ENCODE measurements around the gene EMC10.
"Not testable (repeated sequence)": the region's sequence is repeated elsewhere in the genome, so short reads cannot be mapped to it uniquely, and the experiment has no call there.

EMC10 gene
- 64.1 to 130 (median 87.3) reads per million in 3 experiments for total RNA-seq

DNA sequence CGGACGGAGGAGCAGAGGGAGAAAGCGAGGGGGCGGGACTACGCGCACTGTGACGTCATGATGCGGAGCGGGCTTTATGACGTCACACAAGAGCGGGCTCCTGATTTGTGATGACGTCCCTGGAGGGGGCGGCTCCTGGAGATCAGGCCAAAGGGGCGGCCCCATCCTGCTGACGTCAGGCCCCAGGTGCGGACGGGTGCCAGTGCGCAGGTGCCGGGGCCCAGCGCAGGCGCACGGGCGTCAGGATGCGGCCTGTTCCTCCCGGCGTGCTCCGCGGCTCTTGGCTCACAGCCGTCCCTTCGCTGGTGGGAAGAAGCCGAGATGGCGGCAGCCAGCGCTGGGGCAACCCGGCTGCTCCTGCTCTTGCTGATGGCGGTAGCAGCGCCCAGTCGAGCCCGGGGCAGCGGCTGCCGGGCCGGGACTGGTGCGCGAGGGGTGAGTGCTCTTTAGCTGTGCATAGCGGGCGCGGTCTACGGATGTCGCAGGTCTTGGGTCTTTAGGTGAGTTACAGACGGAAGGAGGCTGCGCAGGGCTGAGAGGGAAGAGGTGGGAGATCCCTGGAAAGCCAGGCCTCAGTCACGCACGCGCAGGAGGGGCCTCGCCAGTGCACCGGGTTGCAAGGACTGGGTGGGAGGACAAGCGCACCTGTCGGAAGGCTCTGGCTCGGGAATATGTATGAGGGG, at the start of gene EMC10, which contains the start of gene GARIN5A:
TSS of gene EMC10 (plus strand) at position 284 of the 683 bp plus-strand sequence. CDS start at position 322, 38 bp downstream.
TSS of gene GARIN5A (minus strand) at position 625 of the 683 bp plus-strand sequence. CDS start at position 165, 460 bp downstream.
- DNase-seq: peak; percentile 96

DNA sequence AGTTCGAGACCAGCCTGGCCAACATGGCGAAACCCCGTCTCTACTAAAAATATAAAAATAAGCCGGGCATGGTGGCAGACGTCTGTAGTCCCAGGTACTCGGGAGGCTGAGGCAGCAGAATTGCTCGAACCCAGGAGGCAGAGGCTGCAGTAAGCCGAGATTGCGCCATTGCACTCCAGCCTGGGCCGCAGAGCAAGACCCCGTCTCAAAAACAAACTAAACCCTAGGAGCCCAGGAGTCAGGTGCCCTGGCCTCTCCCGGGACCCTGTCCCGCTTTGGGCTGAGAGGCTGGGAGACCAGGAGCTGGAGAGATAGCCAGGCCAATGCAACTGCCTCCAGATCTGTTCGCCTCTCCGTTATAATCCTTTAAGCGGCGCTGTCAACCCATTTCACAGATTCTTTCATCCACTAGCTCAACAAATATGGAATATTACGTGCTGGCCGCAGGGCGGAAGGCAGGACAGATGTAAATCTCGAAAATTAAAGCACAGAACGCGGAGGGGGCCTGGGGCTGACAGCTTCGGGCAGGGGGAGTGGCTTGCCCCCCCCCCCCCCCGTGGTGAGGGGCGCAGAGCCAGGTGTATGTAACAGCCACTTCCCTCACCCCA, 48.9 kb upstream of the EMC10 start:
- DNase-seq: no peak

DNA sequence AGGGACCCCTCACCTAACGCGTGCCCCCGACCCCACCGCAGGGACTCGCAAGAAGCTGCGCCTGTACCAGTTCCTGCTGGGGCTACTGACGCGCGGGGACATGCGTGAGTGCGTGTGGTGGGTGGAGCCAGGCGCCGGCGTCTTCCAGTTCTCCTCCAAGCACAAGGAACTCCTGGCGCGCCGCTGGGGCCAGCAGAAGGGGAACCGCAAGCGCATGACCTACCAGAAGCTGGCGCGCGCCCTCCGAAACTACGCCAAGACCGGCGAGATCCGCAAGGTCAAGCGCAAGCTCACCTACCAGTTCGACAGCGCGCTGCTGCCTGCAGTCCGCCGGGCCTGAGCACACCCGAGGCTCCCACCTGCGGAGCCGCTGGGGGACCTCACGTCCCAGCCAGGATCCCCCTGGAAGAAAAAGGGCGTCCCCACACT, 48.3 kb upstream of the EMC10 start:
- DNase-seq: peak; percentile 14

DNA sequence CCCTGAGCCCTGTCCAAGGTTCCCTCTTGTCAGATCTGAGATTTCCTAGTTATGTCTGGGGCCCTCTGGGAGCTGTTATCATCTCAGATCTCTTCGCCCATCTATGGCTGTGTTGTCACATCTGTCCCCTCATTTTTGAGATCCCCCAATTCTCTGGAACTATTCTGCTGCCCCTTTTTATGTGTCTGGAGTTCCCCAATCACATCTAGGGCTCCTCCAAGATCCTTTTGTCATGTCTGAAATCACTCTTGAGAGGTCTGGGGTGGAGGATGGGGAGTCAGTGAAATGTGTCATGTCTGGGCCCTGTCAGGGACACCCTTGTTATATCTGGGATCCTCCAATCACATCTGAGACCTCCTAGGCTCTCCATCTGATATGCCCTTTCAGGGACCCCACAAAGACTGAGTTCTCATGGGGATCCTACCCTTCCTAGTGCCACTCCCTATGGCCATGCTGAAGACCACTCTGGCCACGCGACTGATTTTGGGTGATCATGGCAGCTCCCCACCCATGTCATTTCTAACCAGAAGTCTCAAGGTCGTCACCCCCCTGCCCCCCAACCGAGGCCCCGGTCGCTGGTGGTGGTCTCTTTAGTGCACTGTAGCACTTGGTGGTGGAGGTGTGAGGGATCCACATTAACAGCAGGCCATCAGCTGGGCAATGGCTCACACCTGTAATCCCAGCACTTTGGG, 47.4 kb upstream of the EMC10 start:
- DNase-seq: no peak

DNA sequence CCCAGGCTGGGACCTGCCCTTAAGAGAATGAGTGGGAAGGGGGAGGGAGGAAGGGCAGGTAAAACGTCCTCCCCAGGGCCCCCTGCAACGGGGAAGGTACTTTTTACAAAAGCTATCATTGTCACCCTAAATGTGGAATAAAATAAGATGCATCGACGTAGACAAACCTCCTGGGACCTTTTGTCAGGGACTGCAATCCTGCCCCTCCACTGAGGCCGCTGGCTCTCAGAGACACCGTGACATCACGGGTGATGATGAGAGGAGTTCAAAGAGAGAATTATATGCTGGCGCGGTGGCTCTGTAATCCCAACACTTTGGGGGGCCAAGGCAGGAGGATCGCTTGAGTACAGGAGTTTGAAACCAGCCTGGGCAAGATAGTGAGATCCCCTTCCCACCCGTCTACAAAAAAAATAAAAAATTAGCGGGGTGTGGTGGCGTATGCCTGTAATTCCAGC, 45.4 kb upstream of the EMC10 start:
- no peak for DNase-seq

DNA sequence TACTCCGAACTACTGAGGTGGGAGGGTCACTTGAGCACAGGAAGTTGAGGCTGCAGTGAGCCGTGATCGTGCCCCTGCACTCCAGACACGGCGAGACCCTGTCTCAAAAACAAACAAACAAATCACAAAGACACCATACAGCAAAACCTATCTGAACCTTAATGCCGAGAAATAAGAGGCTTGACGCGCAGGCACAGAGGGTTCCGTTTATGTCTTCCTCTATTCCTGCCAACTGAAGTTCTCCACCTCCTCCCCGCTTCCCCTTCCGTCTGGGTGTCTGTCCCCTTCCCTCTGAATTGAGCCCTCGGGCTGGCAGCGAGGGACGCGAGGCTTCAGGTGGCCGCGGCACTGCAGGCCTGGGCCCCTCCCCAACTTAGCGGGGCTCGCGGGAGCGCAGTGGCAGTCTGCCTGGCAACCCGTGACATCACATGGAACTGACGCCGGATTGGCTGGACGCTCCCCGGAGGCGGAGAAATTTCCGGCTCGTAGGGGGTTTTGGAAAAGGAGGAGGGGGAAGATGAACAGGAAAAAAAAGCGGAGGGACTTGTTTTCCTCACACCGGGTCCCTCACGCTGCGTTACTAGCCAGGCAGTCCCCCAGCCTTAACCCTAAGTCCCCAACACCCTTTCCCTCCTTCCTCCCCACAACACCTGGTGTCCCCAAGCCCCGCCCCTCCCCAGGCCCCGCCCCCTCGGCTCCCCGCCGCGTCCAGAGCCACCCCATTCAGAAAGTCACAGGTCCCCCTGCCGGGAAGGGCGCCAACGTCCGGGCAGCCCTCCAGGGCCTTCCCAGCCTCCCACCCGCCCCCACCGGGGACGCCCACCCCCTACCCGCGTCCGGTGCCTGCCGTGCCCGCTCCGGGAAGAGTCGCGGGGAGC, 44.7 kb upstream of the EMC10 start:
- DNase-seq: peak; percentile 82

DNA sequence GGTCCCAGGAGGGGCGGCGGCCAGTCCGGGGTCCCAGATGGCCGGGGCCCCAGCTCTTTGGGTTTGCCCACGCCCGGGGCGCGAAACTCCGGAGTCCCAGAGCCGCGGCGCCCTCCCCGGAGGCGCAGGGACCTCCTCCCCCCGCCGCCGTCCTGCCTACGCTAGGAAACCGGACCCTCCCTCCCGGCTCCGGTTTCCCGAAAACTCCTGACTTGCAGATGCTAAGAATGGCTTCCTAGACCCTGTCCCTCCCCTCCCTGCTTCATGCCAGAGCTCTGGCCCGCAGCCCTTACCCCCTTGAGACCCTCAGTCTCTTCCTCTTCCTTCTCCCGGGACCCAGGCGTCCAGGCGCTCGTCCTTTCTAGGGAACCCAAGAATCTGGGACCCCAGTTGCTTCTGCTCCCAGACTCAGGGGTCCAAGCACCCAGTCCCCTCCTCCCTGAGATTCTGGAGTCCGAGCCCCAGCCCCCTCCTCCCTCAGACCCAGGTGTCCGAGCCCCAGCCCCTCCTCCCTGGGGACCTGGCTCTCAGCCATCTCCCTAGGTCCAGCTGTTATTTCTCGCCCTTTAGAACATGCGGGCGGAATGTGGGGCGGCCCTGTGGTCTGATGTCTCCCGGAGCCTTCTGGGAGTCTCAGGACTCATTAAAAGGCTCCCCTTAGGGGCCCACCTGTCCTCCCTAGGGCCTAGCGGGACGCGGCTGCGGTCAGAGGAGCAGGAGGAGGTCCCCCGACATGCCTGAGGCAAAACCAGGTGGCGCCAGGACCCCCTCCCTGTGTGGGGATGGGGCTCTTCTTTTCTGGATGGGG, 43.9 kb upstream of the EMC10 start, which contains the start of gene MYBPC2:
TSS of gene MYBPC2 (plus strand) at position 672 of the 808 bp plus-strand sequence. CDS start at position 734, 62 bp downstream.
- no peak for DNase-seq

DNA sequence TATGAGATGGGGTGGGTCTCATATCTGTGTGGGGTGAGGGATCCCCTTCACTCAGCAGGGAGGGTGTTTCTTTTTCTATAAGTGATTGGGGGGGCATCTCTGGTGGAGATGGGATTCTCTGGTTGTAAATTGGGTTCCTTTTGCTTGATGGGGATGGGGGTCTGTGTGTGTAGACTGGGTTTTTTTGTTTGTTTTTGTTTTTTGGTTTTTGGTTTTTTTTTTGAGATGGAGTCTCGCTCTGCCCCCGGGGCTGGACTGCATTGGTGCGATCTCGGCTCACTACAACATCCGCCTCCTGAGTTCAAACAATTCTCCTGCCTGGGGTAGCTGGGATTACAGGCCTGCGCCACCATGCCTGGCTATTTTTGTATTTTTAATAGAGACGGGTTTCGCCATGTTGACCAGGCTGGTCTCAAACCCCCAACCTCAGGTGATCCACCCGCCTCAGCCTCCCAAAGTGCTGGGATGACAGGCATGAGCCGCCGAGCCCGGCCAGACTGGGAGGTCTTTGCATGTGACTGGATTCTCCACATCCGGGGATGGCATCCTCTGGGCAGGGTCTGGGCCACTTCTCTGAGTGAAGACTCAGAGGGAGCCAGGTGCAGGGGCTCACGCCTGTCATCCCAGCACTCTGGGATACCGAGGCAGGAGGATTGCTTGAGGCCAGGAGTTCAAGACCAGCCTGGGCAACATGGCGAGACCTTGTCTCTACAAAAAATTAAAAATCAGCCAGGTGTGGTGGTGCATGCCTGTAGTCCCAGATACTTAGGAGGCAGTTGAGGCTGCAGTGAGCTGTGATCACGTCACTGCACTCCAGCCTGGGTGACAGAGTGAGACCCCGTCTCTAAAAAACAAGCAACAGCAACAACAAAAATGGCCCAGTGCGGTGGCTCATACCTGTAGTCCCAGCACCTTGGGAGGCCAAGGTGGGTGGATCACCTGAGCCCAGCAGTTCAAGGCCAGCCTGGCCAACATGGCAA, 42.8 kb upstream of the EMC10 start:
- DNase-seq: no peak

DNA sequence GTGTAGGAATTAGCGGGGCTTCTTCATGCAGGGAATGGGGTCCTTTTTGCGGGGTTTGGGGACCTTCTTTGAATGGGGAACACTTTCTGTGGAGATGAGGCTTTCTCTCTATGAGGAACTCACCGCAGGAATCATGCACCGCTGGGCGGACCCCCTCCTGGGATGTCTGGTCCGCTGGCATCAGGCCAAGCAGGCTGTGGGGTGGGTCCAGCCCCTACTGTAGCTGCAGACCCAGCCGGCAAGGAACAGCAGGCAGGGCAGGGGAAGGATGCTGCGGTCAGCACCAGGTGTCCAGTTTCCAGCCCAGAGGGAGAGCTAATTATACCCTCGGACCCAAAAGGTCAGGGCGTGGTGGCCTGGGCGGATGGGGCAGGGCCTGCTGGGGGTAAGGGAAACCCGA, 41.8 kb upstream of the EMC10 start:
- DNase-seq: no peak

DNA sequence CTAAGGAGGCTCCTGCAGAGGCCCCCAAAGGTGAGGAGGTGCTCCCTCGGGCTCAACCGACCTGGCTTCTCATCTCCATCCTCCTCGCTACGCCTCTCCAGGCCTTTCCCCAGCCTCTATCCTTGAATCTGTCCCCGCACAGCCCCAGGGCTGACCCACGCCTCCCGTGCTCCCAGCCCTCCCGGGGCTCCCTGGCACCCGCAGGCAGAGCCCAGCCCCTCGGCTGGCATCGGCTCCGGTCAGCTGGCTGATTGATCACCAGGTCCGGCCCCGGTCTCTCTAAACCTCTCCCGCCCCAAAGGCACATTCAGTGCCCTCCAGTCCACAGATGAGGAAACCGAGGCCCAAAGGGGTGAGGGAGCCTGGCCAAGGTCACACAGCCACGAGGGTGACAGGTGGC, 41.1 kb upstream of the EMC10 start:
- DNase-seq: no peak

DNA sequence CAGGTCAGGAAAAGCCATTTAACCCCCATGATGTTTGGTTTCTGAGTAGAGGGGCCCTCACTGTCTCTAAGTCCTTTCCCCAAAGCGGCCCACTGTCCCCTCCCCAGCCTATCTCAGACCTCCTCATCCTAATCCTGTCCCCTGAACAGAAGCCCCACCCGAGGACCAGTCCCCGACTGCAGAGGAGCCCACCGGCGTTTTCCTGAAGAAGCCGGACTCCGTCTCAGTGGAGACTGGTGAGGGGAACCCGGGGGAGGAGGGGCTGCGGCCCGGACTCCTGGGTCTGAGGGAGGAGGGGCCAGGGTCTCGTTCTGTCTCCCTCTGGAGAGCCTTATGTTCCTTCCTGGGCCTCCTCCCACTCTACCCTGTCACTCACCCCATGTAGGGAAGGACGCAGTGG, 40.7 kb upstream of the EMC10 start:
- no peak for DNase-seq

DNA sequence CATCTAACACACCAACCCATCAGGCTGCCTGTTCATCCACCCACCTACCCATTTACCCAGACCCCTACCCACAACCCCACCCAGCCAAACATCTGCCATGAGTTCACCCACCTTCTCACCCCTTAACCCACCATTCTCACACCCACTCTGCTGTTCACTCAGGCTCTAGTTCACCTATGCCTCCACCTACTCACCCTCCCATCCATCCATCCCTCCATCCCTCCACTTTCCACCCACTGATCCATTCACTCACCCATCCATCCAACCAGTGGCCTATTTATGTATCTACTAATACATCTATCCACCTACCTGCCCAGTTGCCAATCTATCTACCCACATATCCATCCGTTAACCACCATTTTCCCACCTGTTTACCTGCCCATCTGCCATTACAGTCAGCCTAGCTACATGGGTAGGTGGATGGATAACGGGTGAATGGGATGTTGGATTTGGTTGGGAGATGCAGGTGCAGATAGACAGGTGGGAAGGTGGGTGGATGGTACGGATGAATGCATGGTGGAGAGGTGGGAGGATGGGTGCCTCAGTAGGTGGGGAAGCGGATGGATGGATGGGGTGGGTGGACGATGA, 38.4 kb upstream of the EMC10 start:
- DNase-seq: no peak

DNA sequence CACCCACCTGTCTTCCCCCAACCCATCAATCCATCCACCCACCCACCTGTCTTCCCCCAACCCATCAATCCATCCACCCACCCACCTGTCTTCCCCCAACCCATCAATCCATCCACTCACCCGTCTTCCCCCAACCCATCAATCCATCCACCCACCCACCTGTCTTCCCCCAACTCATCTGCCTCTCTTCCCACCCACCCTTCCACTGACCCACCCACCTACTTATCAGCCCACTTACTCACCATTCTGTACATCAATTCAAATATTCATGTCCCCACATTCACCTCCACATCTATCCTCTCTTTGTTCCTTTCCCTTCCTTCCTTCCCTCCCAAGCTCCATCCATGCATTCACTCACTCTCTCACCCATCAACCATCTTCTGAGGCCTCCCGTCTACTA, 37.2 kb upstream of the EMC10 start:
- not testable (repeated sequence) for DNase-seq

DNA sequence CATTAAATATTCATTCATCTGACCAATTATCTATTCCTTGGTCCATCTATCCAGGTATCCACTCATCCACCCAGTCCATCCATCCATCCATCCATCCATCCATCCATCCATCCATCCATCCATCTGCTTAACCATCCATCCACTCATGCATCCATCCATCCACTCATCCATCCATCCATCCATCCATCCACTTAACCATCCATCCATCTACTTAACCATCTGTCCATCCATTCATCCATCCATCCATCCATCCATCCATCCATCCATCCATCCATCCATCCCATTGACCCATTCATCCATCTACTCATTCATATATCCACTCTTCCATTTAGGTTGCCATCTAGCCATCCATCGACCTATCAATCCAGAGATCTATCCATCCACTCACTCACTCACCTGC, 32.2 kb upstream of the EMC10 start:
- DNase-seq: no peak

DNA sequence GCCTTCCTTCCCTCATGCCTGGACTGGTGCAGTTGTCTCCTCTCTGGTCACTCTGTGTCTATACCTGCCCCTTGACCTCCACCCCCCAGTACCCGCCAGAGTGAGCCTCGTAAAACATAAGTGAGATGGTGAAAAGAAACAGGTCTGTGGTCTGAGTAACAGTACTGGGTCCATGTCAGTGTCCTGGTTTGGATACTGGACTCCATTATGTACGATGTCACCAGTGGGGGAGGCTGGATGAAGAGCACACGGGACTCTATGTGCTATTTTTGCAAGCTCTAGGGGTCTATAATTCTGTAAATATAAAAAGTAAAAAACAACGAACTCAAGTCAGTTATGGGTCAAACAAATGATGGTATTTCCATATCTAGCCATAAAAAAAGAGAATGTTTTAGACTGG, 29.3 kb upstream of the EMC10 start:
- DNase-seq: no peak

DNA sequence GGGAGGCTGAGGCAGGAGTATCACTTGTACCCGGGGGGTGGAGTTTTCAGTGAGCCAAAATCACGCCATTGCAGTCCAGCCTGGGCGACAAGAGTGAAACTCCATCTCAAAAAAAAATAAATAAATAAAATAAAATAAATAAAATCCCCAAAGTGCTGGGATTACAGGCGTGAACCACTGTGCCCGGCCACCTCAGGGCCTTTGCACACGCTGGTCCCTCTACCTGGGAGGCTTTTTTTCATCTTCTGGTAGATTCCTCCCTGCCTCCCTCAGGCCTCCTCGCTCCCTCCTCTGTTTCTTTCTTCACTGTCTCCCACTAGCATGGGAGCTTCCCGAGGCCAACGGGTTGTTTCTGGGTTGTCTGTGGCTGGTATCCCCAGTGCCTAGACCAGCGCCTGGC, 28.6 kb upstream of the EMC10 start:
- DNase-seq: no peak

DNA sequence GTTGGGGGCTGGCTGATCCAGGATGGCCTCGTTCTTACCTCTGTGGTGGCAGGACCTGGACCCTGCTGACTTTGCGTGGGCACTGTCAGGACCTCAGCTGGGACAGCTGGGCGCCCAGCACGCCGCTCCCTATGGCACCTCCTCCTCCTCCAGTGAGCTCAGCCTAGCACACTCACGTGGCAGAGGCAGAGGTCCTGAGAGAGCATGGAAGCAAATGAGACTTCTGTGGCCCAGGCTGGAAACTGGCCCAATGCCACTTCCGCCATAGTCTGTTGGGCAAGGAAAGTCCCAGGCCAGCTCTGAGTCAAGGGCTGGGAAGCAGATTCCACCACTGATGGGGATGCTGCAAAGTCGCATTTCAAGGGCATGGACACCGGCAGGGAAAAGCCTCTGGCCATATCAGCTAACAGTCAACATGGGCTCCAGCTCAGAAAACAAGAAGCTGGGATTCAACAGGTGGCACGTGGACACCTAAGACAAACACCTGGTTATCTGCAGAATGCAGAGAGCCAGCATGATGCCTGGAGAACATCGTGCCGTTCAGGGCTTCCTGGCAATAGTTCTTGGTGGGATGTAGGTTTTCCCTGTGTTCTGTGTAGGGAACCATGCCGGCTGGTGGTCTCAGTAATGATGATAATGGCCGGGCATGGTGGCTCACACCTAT, 26.9 kb upstream of the EMC10 start:
- no peak for DNase-seq

DNA sequence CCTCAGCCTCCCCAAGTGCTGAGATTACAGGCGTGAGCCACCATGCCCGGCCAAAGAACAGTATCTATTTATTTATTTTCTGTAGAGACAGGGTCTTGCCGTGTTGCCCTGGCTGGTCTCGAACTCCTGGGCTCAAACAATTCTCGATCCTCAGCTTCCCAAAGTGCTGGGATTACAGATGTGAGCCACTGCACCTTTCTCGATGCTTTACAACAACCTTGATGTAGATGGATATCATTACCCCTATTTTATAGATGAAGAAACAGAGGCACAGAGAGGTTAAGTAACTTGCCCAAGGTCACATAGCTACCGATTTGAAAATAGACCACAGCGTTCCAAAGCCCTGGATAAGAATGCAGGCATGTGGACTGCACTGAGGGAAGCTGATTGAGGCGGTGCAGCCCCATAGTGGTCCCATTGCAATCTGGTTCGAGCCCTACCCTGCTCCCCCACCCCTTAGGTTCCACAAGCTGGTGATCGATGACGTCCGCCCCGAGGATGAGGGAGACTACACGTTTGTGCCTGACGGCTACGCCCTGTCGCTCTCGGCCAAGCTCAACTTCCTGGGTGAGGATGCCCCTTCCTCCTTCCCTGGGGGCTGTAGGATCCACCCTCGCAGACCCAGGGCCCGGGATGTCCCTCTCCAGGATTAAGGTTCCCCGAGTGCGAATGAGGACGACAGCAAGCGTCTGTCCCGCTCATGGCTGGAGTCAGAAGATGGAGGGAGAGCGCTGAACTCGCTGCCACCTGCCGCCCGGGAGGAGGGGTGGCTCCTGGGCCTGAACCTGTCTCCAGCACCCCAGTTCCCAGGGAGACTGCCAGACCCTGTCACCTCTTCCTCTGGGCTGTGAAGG, 25.7 kb upstream of the EMC10 start:
- no peak for DNase-seq

DNA sequence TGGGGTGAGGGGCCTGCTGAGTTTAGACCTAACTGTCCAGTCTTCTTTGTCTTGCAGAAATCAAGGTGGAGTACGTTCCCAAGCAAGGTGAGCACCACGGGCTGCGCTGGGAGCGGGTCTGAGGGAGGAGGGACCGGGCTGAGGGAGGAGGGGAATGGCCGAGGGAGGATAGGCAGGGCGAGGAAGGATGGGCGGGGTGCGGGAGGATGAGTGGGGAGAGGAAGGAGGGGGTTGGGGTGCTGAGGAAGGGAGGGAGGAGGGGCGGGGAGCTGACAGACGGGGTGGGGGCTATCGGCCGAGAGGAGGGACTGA, 25.1 kb upstream of the EMC10 start:
- DNase-seq: no peak
